OCI-LY1 (cell line): ENCODE data around the gene KRTAP10-9.

ENCODE experiments used
- CTCF ChIP-seq: fragments of 200-600 bp; sonication (generic), shearing (Covaris generic); IDR thresholded peaks from 2 replicates; pipeline ENCODE4 v1.5.1; 2017; ENCODE audit warnings: mild to moderate bottlenecking, antibody characterized with exemption, low read length, moderate library complexity, mixed read lengths
- EZH2 ChIP-seq: fragments of 200-600 bp; sonication (generic), shearing (Covaris generic); IDR thresholded peaks from 2 replicates; pipeline ENCODE4 v1.8.0; 2017; ENCODE audit warnings: borderline replicate concordance, mixed run types, mild to moderate bottlenecking, antibody characterized with exemption, low read length, moderate library complexity, mixed read lengths

- TF ChIP-seq CTCF = no peak
- TF ChIP-seq EZH2 = no peak
These were observed 14.1 kb upstream of the KRTAP10-9 start for GRCh38 chr21:44612669-44613229.
